22Rv1 (cell line): ENCODE results near the gene TUBB6.

Experiments
- CTCF ChIP-seq: fragments of 450-650 bp; IDR thresholded peaks from 2 replicates; pipeline ENCODE4 v1.5.1; 2017; ENCODE audit warnings: mild to moderate bottlenecking
- ZFX ChIP-seq: fragments of 450-650 bp; IDR thresholded peaks from 2 replicates; pipeline ENCODE4 v1.6.1; 2017; ENCODE audit warnings: antibody characterized with exemption, borderline replicate concordance

DNA sequence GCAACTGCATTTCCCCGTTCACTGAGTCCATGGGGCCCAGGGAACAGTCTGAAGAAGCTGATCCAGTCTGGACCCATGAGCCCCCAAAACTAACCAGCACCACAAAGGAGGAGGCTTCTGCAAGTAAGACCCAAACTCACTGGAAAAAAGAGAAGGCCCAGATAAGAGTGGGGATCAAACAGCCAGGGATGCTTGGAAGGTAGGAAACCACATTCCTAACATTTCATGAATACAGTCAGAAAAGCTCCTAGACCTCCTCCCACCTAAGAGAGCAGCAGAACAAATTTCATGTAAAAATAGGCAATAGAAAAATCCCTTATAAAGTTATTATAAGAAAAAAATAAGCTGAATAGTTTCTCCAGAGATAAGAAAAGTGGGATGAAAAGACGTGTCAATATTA lies 30.3 kb downstream of the TUBB6 start:
- TF ChIP-seq CTCF (no peak), ZFX (no peak)
